HL-60 (cell line): ENCODE results near the gene HNF1B.

Experiments
- POLR2AphosphoS5 ChIP-seq: IDR thresholded peaks from 2 replicates; pipeline ENCODE4 v1.6.1; 2012; ENCODE audit warnings: low read depth
- TF ChIP-seq, protein P1 (sequence below): IDR thresholded peaks from 2 replicates; pipeline ENCODE4 v1.6.1; 2012; ENCODE audit warnings: low read depth; ENCODE audit not compliant: insufficient replicate concordance

- TF ChIP-seq, protein P1, sequence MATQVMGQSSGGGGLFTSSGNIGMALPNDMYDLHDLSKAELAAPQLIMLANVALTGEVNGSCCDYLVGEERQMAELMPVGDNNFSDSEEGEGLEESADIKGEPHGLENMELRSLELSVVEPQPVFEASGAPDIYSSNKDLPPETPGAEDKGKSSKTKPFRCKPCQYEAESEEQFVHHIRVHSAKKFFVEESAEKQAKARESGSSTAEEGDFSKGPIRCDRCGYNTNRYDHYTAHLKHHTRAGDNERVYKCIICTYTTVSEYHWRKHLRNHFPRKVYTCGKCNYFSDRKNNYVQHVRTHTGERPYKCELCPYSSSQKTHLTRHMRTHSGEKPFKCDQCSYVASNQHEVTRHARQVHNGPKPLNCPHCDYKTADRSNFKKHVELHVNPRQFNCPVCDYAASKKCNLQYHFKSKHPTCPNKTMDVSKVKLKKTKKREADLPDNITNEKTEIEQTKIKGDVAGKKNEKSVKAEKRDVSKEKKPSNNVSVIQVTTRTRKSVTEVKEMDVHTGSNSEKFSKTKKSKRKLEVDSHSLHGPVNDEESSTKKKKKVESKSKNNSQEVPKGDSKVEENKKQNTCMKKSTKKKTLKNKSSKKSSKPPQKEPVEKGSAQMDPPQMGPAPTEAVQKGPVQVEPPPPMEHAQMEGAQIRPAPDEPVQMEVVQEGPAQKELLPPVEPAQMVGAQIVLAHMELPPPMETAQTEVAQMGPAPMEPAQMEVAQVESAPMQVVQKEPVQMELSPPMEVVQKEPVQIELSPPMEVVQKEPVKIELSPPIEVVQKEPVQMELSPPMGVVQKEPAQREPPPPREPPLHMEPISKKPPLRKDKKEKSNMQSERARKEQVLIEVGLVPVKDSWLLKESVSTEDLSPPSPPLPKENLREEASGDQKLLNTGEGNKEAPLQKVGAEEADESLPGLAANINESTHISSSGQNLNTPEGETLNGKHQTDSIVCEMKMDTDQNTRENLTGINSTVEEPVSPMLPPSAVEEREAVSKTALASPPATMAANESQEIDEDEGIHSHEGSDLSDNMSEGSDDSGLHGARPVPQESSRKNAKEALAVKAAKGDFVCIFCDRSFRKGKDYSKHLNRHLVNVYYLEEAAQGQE: no peak
- TF ChIP-seq POLR2AphosphoS5: no peak
Measured at GRCh38 chr17:37698132-37698910, 46.5 kb downstream of the HNF1B start.
